Endodermal cell (in vitro differentiated cells): ENCODE data around the gene FAM174C. TPM values are rescaled to one million over a fixed set of nuclear protein-coding genes. Genes with fewer than 3 reads are reported as not detected.

Experiments
- DNase-seq: peaks from one replicate; pipeline ENCODE4 v3.0.0-alpha.2; 2017
- H3K27ac ChIP-seq: 2 replicates; pipeline ENCODE4 v1.5.1; 2013; ENCODE audit warnings: mild to moderate bottlenecking, low read depth, low read length, moderate library complexity
- H3K27me3 ChIP-seq: 2 replicates; pipeline ENCODE4 v1.6.1; 2013; ENCODE audit warnings: mild to moderate bottlenecking, low read length, moderate library complexity; ENCODE audit not compliant: insufficient read depth, control insufficient read depth, poor library complexity, severe bottlenecking
- H3K36me3 ChIP-seq: 2 replicates; pipeline ENCODE4 v1.7.0; 2013; ENCODE audit warnings: mild to moderate bottlenecking, low read length, moderate library complexity; ENCODE audit not compliant: control insufficient read depth, insufficient read depth
- H3K4me1 ChIP-seq: one replicate; pipeline ENCODE4 v1.7.0; 2013; ENCODE audit warnings: low read length; ENCODE audit not compliant: control insufficient read depth, insufficient read depth
- H3K4me3 ChIP-seq: 2 replicates; pipeline ENCODE4 v1.5.1; 2013; ENCODE audit warnings: mild to moderate bottlenecking, low read length, moderate library complexity
- H3K9ac ChIP-seq: 2 replicates; pipeline ENCODE4 v1.6.1; 2013; ENCODE audit warnings: mild to moderate bottlenecking, low read length, moderate library complexity; ENCODE audit not compliant: poor library complexity, severe bottlenecking; ENCODE audit errors: extremely low read depth
- H3K9me3 ChIP-seq: 2 replicates; pipeline ENCODE4 v1.6.1; 2013; ENCODE audit warnings: mild to moderate bottlenecking, low read length, moderate library complexity; ENCODE audit not compliant: control insufficient read depth
- H3K27ac Mint-ChIP-seq: 2 replicates; pipeline ENCODE4 v1.8.0; 2020; ENCODE audit warnings: mixed read lengths
- H3K27me3 Mint-ChIP-seq: 2 replicates; pipeline ENCODE4 v1.8.0; 2021; ENCODE audit warnings: mild to moderate bottlenecking, mixed read lengths; ENCODE audit not compliant: insufficient read depth
- H3K36me3 Mint-ChIP-seq: 2 replicates; pipeline ENCODE4 v1.8.0; 2020; ENCODE audit warnings: low read depth, mixed read lengths
- H3K4me1 Mint-ChIP-seq: 2 replicates; pipeline ENCODE4 v1.8.0; 2020; ENCODE audit warnings: mixed read lengths
- H3K4me3 Mint-ChIP-seq: 2 replicates; pipeline ENCODE4 v1.8.0; 2020; ENCODE audit warnings: mild to moderate bottlenecking, moderate library complexity, mixed read lengths
- H3K9me3 Mint-ChIP-seq: 2 replicates; pipeline ENCODE4 v1.8.0; 2020; ENCODE audit warnings: mild to moderate bottlenecking, mixed read lengths
- WGBS, 2 experiments: methylation state at CpG; one replicate each; pipeline versions ENCODE4 v1.1.5 to v1.1.7; 2013; ENCODE audit warnings: missing lambda C conversion rate in 2 of 2, mixed read lengths in 1 of 2; ENCODE audit not compliant: insufficient coverage in 1 of 2, insufficient read length in 1 of 2; 5-methylcytosine and 5-hydroxymethylcytosine counted together
- total RNA-seq, 2 donors: library from RNA; stranded (reverse); fragmentation: NEBNext Ultra II Directional in 1 of 2; extraction: Animal tissue kit (Norgen Biotek cat#: 25700) in 1 of 2; gene quantifications; 2 replicates in 1 of 2; 3 replicates in 1 of 2; pipeline ENCODE4 v1.2.1, GENCODE V29; 2021
- TF ChIP-seq, protein P1 (sequence below): fragments of 200-600 bp; sonication (generic); conservative IDR thresholded peaks from 2 replicates; pipeline ENCODE4 v1.5.0; 2021; ENCODE audit warnings: antibody characterized with exemption, mild to moderate bottlenecking

Gene FAM174C
- total RNA-seq, 2 donors from 2014 or later = 45.1 to 46.0 TPM

DNA sequence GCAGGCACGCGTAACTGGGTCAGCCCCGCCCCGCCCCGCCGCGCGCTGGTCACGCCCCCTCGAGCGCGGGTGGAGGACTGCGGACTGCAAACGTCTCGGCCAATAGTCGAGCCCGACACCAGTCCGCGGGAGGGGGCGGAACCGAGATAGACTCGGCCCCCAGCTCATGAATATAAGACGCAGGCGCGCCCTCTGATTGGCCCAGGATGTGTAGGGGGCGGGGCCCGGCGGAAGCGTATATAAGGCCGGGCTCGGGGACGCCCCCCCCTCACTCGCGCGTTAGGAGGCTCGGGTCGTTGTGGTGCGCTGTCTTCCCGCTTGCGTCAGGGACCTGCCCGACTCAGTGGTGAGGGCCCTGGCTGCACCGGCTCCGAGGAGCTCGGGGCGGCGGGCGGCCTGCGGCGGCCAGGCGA, 6.3 kb upstream of the FAM174C start, which contains the start of gene CIRBP:
CIRBP (plus strand) TSS at position 268 of the 413 bp plus-strand sequence. CDS start 1,602 bp downstream, outside the sequence.
- H3K27ac ChIP-seq = peak within 1 kb of the TSS; percentile 96
- H3K9me3 ChIP-seq = no peaks in the 10 kb centered on the region
- Mint-ChIP-seq H3K27me3 (peaks cover 17% of the 10 kb centered on the region), H3K36me3 (peaks cover 39% of the 10 kb centered on the region), H3K9me3 (no peaks in the 10 kb centered on the region), H3K4me3 (peak within 1 kb of the TSS; percentile 82), H3K27ac (peak within 1 kb of the TSS; percentile 97), H3K4me1 (peaks cover 38% of the 10 kb centered on the region)
- H3K36me3 ChIP-seq = peaks cover 34% of the 10 kb centered on the region
- peak; percentile 100 for DNase-seq
- 0% methylated on average over 27 to 50 of the region's 50 CpGs for WGBS, 2 experiments
- H3K27me3 ChIP-seq = peaks cover 9% of the 10 kb centered on the region
- H3K4me3 ChIP-seq = peak within 1 kb of the TSS; percentile 86
- TF ChIP-seq, protein P1, sequence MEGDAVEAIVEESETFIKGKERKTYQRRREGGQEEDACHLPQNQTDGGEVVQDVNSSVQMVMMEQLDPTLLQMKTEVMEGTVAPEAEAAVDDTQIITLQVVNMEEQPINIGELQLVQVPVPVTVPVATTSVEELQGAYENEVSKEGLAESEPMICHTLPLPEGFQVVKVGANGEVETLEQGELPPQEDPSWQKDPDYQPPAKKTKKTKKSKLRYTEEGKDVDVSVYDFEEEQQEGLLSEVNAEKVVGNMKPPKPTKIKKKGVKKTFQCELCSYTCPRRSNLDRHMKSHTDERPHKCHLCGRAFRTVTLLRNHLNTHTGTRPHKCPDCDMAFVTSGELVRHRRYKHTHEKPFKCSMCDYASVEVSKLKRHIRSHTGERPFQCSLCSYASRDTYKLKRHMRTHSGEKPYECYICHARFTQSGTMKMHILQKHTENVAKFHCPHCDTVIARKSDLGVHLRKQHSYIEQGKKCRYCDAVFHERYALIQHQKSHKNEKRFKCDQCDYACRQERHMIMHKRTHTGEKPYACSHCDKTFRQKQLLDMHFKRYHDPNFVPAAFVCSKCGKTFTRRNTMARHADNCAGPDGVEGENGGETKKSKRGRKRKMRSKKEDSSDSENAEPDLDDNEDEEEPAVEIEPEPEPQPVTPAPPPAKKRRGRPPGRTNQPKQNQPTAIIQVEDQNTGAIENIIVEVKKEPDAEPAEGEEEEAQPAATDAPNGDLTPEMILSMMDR = no peak
- H3K9ac ChIP-seq = peak within 1 kb of the TSS; percentile 91
- H3K4me1 ChIP-seq = peaks cover 21% of the 10 kb centered on the region

DNA sequence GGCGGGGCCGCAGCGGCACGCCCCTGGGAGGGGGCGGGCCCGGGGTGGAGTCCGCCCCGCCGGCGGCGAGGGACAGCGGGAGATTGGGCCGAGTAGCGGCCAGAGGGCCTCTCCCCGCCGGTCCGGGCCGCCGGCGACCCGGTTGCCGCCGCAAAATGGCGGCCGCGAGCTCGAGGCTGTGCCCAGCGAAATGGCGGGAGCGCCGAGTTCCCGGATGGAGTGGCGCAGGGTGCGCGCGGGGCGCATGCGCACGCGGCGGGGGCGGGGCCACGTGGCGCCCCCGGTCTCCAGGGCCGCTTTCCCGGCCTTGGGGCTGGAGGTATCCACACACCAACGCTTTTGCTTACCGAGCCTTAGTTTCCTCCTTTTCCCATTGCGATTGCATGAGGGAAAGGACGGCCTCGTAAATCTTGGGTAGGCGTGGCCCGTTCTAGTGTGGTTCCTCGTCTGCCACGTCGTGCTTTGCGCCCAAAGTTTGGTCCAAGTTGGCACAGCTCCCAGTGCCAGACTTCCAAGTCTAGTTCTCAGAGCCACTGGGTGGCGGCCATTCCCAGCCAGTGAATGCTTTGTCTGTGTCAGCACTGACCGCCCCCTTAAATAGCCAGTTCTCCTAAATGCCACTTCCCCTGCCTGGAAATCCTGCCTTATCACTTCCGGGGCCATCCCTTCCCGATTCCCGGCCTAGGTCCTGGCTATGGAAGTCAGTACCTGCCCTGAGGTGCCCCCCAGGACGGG, 5.7 kb upstream of the FAM174C start:
- H3K9me3 Mint-ChIP-seq = no peaks in the 10 kb centered on the region
- H3K27ac Mint-ChIP-seq = peak overlapping the region; percentile 97
- peak overlapping the region; percentile 82 for H3K4me3 Mint-ChIP-seq
- Histone ChIP-seq H3K4me1 (peaks cover 25% of the 10 kb centered on the region), H3K9me3 (no peaks in the 10 kb centered on the region), H3K36me3 (peaks cover 38% of the 10 kb centered on the region), H3K9ac (peak overlapping the region; percentile 91), H3K4me3 (peak overlapping the region; percentile 86), H3K27ac (peak overlapping the region; percentile 96), H3K27me3 (peaks cover 9% of the 10 kb centered on the region)
- TF ChIP-seq, protein P1 = no peak
- WGBS, 2 experiments = 0 to 1% methylated on average over 44 to 64 of the region's 64 CpGs
- H3K36me3 Mint-ChIP-seq = peaks cover 43% of the 10 kb centered on the region
- peaks cover 17% of the 10 kb centered on the region for H3K27me3 Mint-ChIP-seq
- DNase-seq = peak; percentile 90
- H3K4me1 Mint-ChIP-seq = peaks cover 40% of the 10 kb centered on the region

DNA sequence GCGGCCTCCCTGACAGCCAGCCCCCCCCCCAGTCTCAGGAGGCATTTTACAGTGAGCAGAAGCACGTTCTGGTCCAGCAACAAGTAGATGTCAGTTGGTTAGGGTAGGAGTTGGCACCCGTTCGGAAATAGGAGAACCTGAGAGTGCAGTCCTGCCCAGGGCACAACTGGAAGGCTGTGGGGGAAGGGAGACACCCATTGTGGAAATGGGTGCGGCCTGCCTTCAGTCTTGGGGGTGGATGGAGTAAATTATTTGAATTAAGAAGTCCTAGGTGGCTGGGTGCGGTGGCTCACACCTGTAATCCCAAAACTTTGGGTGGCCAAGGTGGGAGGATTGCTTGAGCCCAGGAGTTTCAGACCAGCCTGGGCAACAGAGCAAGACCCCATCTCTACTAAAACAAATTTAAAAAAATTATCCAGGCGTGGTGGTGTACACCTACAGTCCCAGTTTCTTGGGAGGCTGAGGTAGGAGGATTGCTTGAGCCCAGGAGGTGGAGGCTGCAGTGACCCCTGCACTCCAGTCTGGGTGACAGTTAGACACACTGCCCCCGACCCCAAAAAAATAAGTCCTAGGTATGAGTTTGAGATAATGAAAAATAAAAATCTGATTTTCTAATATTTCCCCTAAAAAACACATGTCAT, 5.0 kb upstream of the FAM174C start:
- Histone ChIP-seq H3K9ac (peak overlapping the region; percentile 91), H3K4me3 (peak overlapping the region; percentile 86), H3K27ac (peak overlapping the region; percentile 96), H3K27me3 (peaks cover 9% of the 10 kb centered on the region), H3K9me3 (no peaks in the 10 kb centered on the region), H3K4me1 (peaks cover 23% of the 10 kb centered on the region), H3K36me3 (peaks cover 42% of the 10 kb centered on the region)
- Mint-ChIP-seq H3K27ac (peak overlapping the region; percentile 97), H3K4me3 (peak overlapping the region; percentile 82), H3K27me3 (peaks cover 17% of the 10 kb centered on the region), H3K4me1 (peaks cover 37% of the 10 kb centered on the region), H3K36me3 (peaks cover 44% of the 10 kb centered on the region), H3K9me3 (no peaks in the 10 kb centered on the region)
- no peak for DNase-seq
- 36 to 66% methylated on average over 2 to 7 of the region's 8 CpGs for WGBS, 2 experiments
- TF ChIP-seq, protein P1 = no peak
